HEK293T (cell line): Measurements from ENCODE around the gene GAD1.

Source experiments
- CTCF ChIA-PET: fragments of 350-600 bp; formaldehyde crosslinking; extraction: SDS; loops from one replicate; lab custom pipeline; 2021; ENCODE audit warnings: antibody characterized with exemption, inconsistent platforms; lab: Yijun Ruan, JAX
- POLR2A ChIA-PET: fragments of 350-600 bp; formaldehyde crosslinking; extraction: SDS; loops from one replicate; lab custom pipeline; 2020; ENCODE audit warnings: antibody characterized with exemption, inconsistent platforms; lab: Yijun Ruan, JAX
- DNase-seq: peaks from one replicate; pipeline ENCODE4 v3.0.0; 2012; ENCODE audit warnings: mixed read lengths; ENCODE audit errors: extremely low spot score
- ARNT ChIP-seq: fragments of 450-650 bp; IDR thresholded peaks from 2 replicates; pipeline ENCODE4 v1.6.1; 2017; ENCODE audit warnings: mild to moderate bottlenecking
- BHLHE40 ChIP-seq: fragments of 450-650 bp; IDR thresholded peaks from 2 replicates; pipeline ENCODE4 v1.6.1; 2016; ENCODE audit warnings: mild to moderate bottlenecking, moderate library complexity, borderline replicate concordance
- CTBP1 ChIP-seq: fragments of 450-650 bp; IDR thresholded peaks from 2 replicates; pipeline ENCODE4 v1.6.1; 2016; ENCODE audit warnings: borderline replicate concordance
- ELF4 ChIP-seq: fragments of 450-650 bp; IDR thresholded peaks from 2 replicates; pipeline ENCODE4 v1.6.1; 2017; ENCODE audit warnings: antibody characterized with exemption
- FOXA1 ChIP-seq: fragments of 450-650 bp; IDR thresholded peaks from 2 replicates; pipeline ENCODE4 v1.6.1; 2016; ENCODE audit warnings: mild to moderate bottlenecking
- FOXK2 ChIP-seq: fragments of 450-650 bp; IDR thresholded peaks from 2 replicates; pipeline ENCODE4 v1.6.1; 2016; ENCODE audit warnings: mild to moderate bottlenecking
- FOXM1 ChIP-seq: fragments of 450-650 bp; IDR thresholded peaks from 2 replicates; pipeline ENCODE4 v1.6.1; 2017; ENCODE audit warnings: mild to moderate bottlenecking, borderline replicate concordance
- HDGF ChIP-seq: fragments of 450-650 bp; IDR thresholded peaks from 2 replicates; pipeline ENCODE4 v1.6.1; 2017; ENCODE audit warnings: antibody characterized with exemption, borderline replicate concordance
- L3MBTL2 ChIP-seq: fragments of 450-650 bp; conservative IDR thresholded peaks from 2 replicates; pipeline ENCODE4 v1.6.1; 2016; ENCODE audit warnings: mild to moderate bottlenecking
- LEF1 ChIP-seq: fragments of 450-650 bp; IDR thresholded peaks from 2 replicates; pipeline ENCODE4 v1.6.1; 2017; ENCODE audit warnings: mild to moderate bottlenecking, borderline replicate concordance
- NFRKB ChIP-seq: fragments of 450-650 bp; IDR thresholded peaks from 2 replicates; pipeline ENCODE4 v1.6.1; 2016; ENCODE audit warnings: mild to moderate bottlenecking, moderate library complexity
- SP1 ChIP-seq: fragments of 450-650 bp; IDR thresholded peaks from 2 replicates; pipeline ENCODE4 v1.6.1; 2017
- SUZ12 ChIP-seq: fragments of 450-650 bp; IDR thresholded peaks from 2 replicates; pipeline ENCODE4 v1.6.1; 2016; ENCODE audit warnings: mild to moderate bottlenecking
- TARDBP ChIP-seq: fragments of 450-650 bp; IDR thresholded peaks from 2 replicates; pipeline ENCODE4 v1.6.1; 2016
- ZNF384 ChIP-seq: fragments of 450-650 bp; IDR thresholded peaks from 2 replicates; pipeline ENCODE4 v1.6.1; 2016
- TF ChIP-seq, protein P1 (sequence below): fragments of 450-650 bp; IDR thresholded peaks from 2 replicates; pipeline ENCODE4 v1.6.1; 2016

Gene GAD1

DNA sequence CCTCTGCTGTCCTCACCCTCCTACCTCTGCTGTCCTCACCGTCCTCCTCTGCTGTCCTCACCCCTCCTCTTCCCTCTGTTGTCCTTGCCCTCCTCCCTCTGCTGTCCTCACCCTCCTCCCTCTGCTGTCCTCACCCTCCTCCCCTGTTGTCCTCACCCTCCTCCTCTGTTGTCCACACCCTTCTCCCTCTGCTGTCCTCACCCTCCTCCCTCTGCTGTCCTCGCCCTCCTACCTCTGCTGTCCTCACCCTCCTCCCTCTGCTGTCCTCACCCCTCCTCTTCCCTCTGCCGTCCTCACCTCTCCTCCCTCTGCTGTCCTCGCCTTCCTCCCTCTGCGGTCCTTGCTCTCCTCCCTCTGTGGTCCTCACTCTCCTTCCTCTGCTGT lies 11.8 kb downstream of the GAD1 start:
- no peak for DNase-seq
- ChIA-PET POLR2A (no interaction called here), CTCF (no interaction called here)
- TF ChIP-seq CTBP1 (no peak), SP1 (no peak), BHLHE40 (no peak), TARDBP (no peak), FOXM1 (no peak), ELF4 (no peak), FOXK2 (no peak), ZNF384 (no peak), NFRKB (no peak)

DNA sequence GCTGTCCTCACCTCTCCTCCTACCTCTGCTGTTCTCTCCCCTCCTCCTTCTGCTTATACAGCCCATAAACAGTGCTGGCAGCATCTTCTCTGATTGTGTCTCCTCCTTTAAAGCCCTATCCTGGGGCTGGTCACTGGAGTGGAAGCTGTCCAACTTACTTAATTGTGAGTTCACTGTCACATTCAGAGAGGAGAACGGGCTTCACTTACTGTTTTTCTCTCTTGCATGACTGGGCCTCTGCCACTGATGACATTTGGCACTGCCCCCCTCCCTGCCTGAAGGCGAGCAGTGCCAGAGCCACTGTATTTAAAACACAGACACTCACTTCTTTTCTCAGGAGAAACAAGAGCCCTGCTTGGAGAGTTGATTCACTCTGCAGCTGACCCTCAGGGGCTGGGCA lies 12.3 kb downstream of the GAD1 start:
- CTCF ChIA-PET, result no interaction called here
- TF ChIP-seq FOXM1 (no peak), ARNT (no peak), FOXK2 (no peak), TARDBP (no peak), CTBP1 (no peak), FOXA1 (no peak), BHLHE40 (no peak), LEF1 (no peak), HDGF (no peak), ZNF384 (no peak), L3MBTL2 (no peak), NFRKB (no peak), SP1 (no peak), SUZ12 (no peak), ELF4 (no peak)
- TF ChIP-seq, protein P1, sequence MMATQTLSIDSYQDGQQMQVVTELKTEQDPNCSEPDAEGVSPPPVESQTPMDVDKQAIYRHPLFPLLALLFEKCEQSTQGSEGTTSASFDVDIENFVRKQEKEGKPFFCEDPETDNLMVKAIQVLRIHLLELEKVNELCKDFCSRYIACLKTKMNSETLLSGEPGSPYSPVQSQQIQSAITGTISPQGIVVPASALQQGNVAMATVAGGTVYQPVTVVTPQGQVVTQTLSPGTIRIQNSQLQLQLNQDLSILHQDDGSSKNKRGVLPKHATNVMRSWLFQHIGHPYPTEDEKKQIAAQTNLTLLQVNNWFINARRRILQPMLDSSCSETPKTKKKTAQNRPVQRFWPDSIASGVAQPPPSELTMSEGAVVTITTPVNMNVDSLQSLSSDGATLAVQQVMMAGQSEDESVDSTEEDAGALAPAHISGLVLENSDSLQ, result no peak
- POLR2A ChIA-PET, result no interaction called here
- no peak for DNase-seq

DNA sequence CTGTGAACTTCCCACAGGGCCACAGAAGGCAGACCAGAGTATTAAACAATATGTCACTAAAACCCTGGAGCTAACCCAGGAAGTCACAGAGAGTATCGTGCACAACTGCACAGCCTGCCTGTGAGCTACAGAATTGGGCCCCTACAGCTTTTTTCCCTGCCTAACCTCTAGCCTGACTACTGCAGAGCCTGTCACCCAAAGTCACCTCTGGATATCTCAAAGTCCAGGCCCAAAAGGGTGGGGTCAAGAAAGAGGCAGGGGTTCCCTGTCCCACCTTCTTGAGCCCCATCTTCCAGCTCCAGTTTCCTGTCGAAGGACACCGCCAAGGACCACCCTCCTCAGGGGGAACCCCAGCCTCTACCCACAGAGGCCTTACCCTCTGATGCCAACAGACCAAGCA lies 13.5 kb downstream of the GAD1 start:
- TF ChIP-seq FOXM1 (no peak), LEF1 (no peak), SP1 (no peak), FOXA1 (no peak), ARNT (no peak), CTBP1 (no peak), SUZ12 (no peak), BHLHE40 (no peak), FOXK2 (no peak), NFRKB (no peak)
- DNase-seq, result no peak
- POLR2A ChIA-PET, result no interaction called here
- CTCF ChIA-PET, result no interaction called here

DNA sequence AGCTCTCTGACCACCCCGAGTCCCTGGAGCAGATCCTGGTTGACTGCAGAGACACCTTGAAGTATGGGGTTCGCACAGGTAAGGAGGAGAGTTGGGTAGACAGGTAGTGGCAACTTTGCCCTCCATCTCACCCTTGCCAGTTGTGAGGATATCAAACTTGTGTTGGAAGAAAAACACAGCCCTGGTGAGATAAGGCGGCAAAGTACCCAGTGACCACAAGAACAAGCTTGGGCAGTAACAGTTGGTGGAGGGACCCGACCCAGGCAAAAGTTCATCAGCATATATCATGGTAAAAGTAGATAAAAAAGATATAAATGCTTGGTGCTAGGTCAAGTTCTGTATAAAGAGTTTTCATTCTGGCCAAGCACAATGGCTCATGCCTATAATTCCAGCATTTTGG lies 14.4 kb downstream of the GAD1 start:
- no peak for DNase-seq
- TF ChIP-seq ELF4 (no peak), FOXM1 (no peak), FOXA1 (no peak)
- TF ChIP-seq, protein P1, result no peak
- ChIA-PET CTCF (no interaction called here), POLR2A (no interaction called here)

DNA sequence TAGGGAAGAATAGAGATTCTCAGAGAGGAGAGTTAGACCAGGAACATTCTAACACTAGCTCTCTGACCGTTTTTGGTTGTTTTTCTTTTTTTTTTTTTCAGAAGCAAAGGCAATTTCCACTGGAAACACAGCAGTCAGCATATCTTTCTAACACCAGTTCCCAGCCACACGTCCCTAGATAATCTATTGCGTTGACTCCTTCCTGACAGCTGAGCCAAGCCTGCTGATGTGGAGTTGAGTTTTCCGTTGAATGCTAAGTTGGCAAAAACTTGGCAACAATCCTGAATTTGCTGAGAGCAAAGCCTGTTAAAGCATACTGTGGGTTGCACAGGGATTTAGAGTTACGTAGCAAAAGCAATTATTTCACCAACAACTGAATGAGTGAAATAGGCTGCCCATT lies 19.3 kb downstream of the GAD1 start:
- DNase-seq, result no peak
- POLR2A ChIA-PET, result no interaction called here
- TF ChIP-seq TARDBP, result no peak
- TF ChIP-seq L3MBTL2, result no peak
- no peak for TF ChIP-seq SUZ12
- no peak for TF ChIP-seq HDGF
- no peak for TF ChIP-seq LEF1
- no peak for TF ChIP-seq ARNT
- no peak for TF ChIP-seq NFRKB
- TF ChIP-seq FOXK2, result no peak
- TF ChIP-seq ZNF384, result no peak
- CTCF ChIA-PET, result no interaction called here

DNA sequence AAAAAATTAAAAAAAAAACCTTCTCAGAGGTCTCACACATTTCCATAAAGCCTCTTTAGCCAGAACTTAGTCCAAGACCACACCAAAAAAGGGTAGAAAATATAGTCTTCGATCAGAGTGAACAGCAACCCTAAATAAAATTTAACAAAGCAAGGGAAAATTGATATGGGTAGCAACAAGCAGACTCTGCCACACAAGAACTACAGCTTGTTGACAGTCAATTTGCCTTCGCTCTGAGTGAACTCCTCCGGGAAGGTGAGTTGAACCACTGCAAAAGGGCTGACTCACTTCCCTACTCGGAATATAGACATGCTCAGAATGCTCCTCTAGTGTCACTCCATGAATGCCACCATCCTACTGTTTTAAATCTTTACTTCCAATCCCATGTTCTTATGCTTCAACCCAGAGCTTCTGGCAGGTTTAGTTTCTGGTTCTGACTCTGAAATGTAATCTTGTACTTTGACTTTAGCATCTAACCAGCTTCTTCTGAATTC lies 24.1 kb downstream of the GAD1 start:
- CTCF ChIA-PET, result no interaction called here
- TF ChIP-seq HDGF, result no peak
- DNase-seq, result no peak
- POLR2A ChIA-PET, result no interaction called here

DNA sequence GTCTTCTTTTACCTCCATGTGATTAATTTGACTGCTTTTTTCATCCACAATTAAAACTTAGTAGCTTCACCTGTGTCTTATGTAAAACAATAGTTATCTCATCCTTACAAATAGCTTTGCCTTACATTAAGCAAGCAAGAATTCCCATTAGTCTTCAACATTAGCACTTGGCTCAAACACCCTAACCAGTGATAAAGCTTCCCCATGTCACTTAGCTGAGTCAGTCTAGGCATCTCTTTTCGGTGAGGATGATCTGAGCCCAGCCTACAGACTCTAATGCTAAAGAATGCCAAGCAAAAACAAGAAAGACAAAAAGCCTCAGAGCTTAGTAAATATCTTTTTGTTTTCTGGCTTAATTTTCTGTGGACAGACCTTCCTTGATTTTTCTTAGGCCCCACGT lies 26.1 kb downstream of the GAD1 start:
- TF ChIP-seq ARNT, result no peak
- no peak for TF ChIP-seq L3MBTL2
- TF ChIP-seq TARDBP, result no peak
- TF ChIP-seq ELF4, result no peak
- TF ChIP-seq NFRKB, result no peak
- ChIA-PET CTCF (no interaction called here), POLR2A (no interaction called here)
- no peak for DNase-seq

DNA sequence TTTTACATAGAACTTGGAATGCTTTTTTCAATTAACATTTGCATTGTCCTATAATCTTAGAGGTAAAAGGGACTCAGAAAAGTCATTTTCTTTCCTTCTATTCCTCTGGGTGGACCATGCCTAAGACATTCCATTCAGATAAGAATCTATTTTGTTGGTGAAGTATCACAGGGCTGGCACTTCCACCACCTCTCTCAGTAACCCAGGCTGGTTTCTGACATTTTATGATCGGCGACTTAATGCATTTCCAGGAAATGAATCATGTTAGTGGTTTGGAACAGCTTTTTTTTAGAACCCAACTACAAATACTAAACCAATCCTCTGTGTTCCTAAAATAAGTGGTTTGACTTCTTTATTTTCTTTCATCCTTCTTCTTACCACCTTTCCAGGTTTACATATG lies 27.0 kb downstream of the GAD1 start:
- CTCF ChIA-PET, result no interaction called here
- POLR2A ChIA-PET, result no interaction called here
- DNase-seq, result no peak
- TF ChIP-seq FOXK2, result no peak
- no peak for TF ChIP-seq L3MBTL2
